ENCODE results near the gene ZBTB8B.

DNA sequence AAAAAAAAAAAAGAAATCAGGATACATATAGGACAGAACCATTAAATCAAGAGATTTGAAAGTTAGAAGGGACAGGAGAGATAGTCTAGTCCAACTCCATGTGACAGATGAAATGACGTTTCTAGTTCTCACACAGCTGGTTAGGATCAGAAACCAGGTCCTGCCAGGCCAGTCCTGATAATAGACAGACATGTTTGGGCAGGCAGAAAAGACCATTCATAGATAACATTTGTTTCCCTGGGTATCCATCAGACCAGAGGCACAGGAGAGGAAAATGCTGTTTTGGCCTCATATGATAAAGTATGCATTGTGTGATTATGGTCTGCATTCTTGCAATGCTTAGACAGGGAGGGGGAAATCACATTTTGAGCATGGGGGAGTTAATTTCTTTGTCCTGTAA is 29.3 kb downstream of the ZBTB8B start:
- TF ChIP-seq, protein P1, sequence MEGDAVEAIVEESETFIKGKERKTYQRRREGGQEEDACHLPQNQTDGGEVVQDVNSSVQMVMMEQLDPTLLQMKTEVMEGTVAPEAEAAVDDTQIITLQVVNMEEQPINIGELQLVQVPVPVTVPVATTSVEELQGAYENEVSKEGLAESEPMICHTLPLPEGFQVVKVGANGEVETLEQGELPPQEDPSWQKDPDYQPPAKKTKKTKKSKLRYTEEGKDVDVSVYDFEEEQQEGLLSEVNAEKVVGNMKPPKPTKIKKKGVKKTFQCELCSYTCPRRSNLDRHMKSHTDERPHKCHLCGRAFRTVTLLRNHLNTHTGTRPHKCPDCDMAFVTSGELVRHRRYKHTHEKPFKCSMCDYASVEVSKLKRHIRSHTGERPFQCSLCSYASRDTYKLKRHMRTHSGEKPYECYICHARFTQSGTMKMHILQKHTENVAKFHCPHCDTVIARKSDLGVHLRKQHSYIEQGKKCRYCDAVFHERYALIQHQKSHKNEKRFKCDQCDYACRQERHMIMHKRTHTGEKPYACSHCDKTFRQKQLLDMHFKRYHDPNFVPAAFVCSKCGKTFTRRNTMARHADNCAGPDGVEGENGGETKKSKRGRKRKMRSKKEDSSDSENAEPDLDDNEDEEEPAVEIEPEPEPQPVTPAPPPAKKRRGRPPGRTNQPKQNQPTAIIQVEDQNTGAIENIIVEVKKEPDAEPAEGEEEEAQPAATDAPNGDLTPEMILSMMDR (IDR thresholded peaks at IDR 0.05; ENCODE audit: low read depth, low read length), result no peak
- no peak for TF ChIP-seq EZH2phosphoT487 (IDR thresholded peaks at IDR 0.05; ENCODE audit: low read depth)

All from OCI-LY3 (cell line).